RWPE1 (cell line): ENCODE measurements around the gene KCNMA1.

Source experiments
- CTCF ChIA-PET: fragments of 350-600 bp; sonication (Branson Sonifier 250); formaldehyde crosslinking; extraction: SDS; loops from one replicate; lab custom pipeline; 2021; lab: Yijun Ruan, JAX
- POLR2A ChIA-PET: fragments of 400-600 bp; formaldehyde crosslinking; extraction: SDS; loops from one replicate; lab custom pipeline; 2020; ENCODE audit warnings: antibody characterized with exemption; ENCODE audit not compliant: low non-redundant PET; lab: Yijun Ruan, JAX
- DNase-seq: peaks from one replicate; pipeline ENCODE4 v3.0.0; 2012; ENCODE audit warnings: low spot score
- H3K27ac ChIP-seq: fragments of 450-650 bp; 2 replicates; pipeline ENCODE4 v1.5.1; 2017
- TF ChIP-seq, protein P1 (sequence below): fragments of 450-650 bp; conservative IDR thresholded peaks from 2 replicates; pipeline ENCODE4 v1.5.1; 2017; ENCODE audit warnings: low read depth, mild to moderate bottlenecking

The KCNMA1 gene

DNA sequence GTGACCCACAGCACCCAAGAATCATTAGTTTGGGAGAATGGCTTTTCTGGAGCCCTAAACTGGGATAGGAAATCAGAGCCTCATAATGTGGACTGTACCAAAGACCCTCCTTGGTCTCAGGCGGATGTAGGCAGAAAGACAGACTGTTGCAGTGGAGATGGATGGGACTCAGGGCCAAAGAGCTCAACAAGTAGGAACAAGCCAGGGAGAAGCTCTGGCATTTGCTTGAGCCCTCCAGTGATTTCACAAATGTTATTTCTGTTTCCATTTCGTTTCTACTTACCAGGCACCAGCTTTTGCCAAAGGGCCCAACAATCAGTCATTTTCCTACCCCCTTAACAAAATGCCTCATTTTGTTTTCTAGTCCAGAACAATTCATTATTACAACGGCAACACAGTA, 762.7 kb downstream of the KCNMA1 start:
- TF ChIP-seq, protein P1, sequence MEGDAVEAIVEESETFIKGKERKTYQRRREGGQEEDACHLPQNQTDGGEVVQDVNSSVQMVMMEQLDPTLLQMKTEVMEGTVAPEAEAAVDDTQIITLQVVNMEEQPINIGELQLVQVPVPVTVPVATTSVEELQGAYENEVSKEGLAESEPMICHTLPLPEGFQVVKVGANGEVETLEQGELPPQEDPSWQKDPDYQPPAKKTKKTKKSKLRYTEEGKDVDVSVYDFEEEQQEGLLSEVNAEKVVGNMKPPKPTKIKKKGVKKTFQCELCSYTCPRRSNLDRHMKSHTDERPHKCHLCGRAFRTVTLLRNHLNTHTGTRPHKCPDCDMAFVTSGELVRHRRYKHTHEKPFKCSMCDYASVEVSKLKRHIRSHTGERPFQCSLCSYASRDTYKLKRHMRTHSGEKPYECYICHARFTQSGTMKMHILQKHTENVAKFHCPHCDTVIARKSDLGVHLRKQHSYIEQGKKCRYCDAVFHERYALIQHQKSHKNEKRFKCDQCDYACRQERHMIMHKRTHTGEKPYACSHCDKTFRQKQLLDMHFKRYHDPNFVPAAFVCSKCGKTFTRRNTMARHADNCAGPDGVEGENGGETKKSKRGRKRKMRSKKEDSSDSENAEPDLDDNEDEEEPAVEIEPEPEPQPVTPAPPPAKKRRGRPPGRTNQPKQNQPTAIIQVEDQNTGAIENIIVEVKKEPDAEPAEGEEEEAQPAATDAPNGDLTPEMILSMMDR = no peak
- peak; percentile 18 for DNase-seq
- POLR2A ChIA-PET = no interaction called here
- no peak overlapping the region for H3K27ac ChIP-seq
- CTCF ChIA-PET = no interaction called here

DNA sequence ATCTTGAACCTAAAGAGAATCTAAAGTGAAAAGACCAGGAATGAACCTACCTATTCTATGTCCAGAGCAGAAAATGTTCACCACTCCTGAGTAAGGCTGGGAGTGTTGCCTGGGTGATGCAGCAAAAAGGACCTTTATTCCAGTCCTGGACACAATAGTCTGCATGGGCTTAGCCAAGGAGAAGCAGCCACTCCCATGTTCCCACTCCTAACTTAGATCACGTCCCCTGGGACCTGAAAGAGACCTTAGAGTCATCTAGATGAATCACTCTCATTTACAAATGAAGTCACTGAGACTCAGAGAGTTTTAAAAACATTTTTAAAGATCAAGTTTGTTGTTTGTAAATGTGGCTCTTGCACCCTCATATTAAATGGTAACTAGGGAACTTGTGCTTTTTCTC, 763.4 kb downstream of the KCNMA1 start:
- POLR2A ChIA-PET = no interaction called here
- CTCF ChIA-PET = no interaction called here

DNA sequence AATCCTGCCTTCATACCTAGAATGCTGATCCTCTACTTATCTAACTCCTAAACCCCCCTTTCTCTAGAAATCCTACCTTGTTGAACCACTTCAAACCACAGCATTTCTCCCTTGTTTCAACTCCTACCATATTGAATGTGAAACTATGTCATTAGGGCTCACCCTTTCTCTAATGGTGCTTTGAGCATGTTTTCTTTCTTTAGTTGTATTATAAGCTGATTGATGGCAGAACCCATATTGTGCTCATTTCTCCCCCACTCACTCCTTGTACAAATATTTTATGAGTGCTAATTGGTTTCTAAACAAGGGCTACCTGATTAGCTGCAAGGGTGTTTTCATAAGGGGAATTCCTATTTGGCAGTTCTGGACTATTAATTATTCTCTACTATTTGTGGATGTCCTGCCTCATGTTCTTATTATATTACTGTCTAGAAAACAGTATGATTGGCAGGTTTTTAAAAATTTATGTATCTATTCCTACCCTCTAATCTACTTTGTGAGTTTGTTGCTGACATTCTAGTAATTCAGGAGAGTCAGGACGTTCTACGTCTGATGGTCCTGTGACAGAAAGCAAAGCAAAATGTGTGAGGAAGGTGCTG, 765.8 kb downstream of the KCNMA1 start:
- no peak for DNase-seq
- ChIA-PET CTCF (no interaction called here), POLR2A (no interaction called here)
- H3K27ac ChIP-seq = no peak overlapping the region
- TF ChIP-seq, protein P1 = no peak

More for the DNA sequence above, 763.4 kb downstream of the KCNMA1 start:
- peak; percentile 12 for DNase-seq
- TF ChIP-seq, protein P1 = no peak
- H3K27ac ChIP-seq = no peak overlapping the region

DNA sequence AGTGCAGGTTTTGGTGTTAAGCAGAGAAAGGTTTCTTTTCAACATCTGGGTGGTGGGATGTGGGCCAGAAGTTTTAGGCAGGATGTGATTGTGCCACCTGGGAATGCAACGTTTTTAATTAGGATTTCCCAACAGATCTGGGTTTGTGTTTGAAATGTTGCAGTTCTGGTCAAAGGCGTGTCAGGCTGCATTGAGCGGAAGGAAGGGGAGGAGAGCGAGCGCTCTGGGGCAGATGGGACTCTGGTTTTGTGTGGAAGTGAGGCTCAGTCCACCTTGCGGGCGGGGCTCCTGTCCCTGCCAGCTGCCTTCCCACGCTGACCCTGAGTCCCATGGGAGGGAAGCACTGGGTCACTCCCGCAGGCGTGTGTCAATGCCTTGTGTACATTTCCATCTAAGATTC, 767.7 kb downstream of the KCNMA1 start:
- TF ChIP-seq, protein P1 = no peak
- ChIA-PET POLR2A (no interaction called here), CTCF (interaction anchor here (0.6 kb wide), 1 partner anchor 11 kb away, joined by 3 read pairs; no protein-coding TSS in a partner anchor)
- peak overlapping the region; percentile 51 for H3K27ac ChIP-seq
- no peak for DNase-seq

GRCh38 chr10:76868098-76868977, 769.3 kb downstream of the KCNMA1 start:
- DNase-seq = no peak
- ChIA-PET POLR2A (no interaction called here), CTCF (interaction anchor here (0.6 to 0.7 kb wide), 2 partner anchors 69 to 141 kb away, joined by 3 read pairs; no protein-coding TSS in a partner anchor)
- TF ChIP-seq, protein P1 = no peak
- H3K27ac ChIP-seq = no peak overlapping the region

DNA sequence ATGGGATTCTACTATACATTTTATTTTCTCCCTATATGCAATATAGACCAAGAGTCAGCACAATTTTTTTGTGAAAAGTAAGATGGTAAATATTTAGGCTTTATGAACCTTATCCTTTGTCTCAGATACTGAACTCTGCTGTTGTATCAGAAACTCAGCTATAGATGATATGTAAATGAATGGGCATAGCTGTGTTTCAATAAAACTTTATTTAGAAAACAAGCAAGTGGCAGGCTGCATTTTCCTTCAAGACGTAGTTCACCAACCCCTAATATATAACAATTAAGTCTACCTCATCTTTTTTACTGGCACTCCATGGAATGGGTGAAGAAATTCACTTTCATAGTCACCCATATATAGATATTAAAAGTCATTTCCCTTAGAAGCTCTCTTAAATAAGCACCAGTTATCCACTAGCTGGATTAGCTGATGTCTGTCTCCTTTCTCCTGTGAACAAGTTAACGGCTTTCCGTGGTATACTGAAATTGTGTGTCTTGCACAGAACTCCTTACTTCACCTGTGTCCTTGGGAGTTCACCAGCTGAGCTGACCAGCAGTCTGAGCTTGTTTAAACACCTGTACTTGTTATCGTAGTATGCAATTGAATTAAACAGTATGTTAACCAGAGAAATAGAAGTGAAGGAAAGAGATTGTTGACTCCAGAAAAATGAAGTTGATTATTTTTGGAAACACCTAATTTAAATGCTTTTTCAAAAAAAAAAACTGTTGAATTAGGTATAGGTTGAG, 770.6 kb downstream of the KCNMA1 start:
- ChIA-PET POLR2A (no interaction called here), CTCF (interaction anchor here (1.1 kb wide), 1 partner anchor 9 kb away, joined by 3 read pairs; no protein-coding TSS in a partner anchor)
- no peak for DNase-seq
- H3K27ac ChIP-seq = no peak overlapping the region
- TF ChIP-seq, protein P1 = no peak
